CD14-positive monocyte (primary cell): Measurements from ENCODE around the gene NOM1. TPM values are rescaled to one million over a fixed set of nuclear protein-coding genes. Genes with fewer than 3 reads are reported as not detected.

Experiments
- DNase-seq, 3 donors: peaks; one replicate each; pipeline ENCODE4 v3.0.0-alpha.2; 2011 to 2022
- H2AFZ ChIP-seq: 2 replicates; pipeline ENCODE4 v1.6.0; 2012; ENCODE audit warnings: mild to moderate bottlenecking, low read depth, low read length, inconsistent platforms; ENCODE audit not compliant: insufficient read depth, poor library complexity, severe bottlenecking
- H3K27ac ChIP-seq, 2 donors: 1 replicate in 1 of 2; 2 replicates in 1 of 2; pipeline ENCODE4 v1.5.1; 2012 to 2013; ENCODE audit warnings: low read length in 2 of 2, control low read depth in 1 of 2, inconsistent platforms in 1 of 2, low read depth in 1 of 2, mild to moderate bottlenecking in 1 of 2
- H3K27me3 ChIP-seq, 2 donors: one replicate each; pipeline versions ENCODE4 v1.6.0 to v1.6.1; 2011 to 2013; ENCODE audit warnings: low read length in 2 of 2; ENCODE audit not compliant: control insufficient read depth in 2 of 2, insufficient read depth in 2 of 2
- H3K36me3 ChIP-seq, 2 donors: replicated peaks in 1 of 2; 1 replicate in 1 of 2; 2 replicates in 1 of 2; pipeline versions ENCODE4 v1.5.1 to v1.6.1; 2012 to 2013; ENCODE audit warnings: low read length in 2 of 2, control low read depth in 1 of 2, inconsistent platforms in 1 of 2, mild to moderate bottlenecking in 1 of 2; ENCODE audit not compliant: insufficient read depth in 2 of 2, control insufficient read depth in 1 of 2
- H3K4me1 ChIP-seq, 2 donors: 1 replicate in 1 of 2; 2 replicates in 1 of 2; pipeline versions ENCODE4 v1.5.1 to v1.6.1; 2012 to 2013; ENCODE audit warnings: low read length in 2 of 2, control low read depth in 1 of 2, inconsistent platforms in 1 of 2, mild to moderate bottlenecking in 1 of 2, moderate library complexity in 1 of 2; ENCODE audit not compliant: insufficient read depth in 2 of 2, control insufficient read depth in 1 of 2
- H3K4me2 ChIP-seq: replicated peaks from 2 replicates; pipeline ENCODE3; 2012; ENCODE audit warnings: low read length, moderate library complexity, mild to moderate bottlenecking; ENCODE audit not compliant: poor library complexity, severe bottlenecking; ENCODE audit errors: extremely low read depth
- H3K4me3 ChIP-seq, 3 experiments: fragments of 200-600 bp in 1 of 3; sonication (generic) in 1 of 3; replicated peaks in 1 of 3; 1 replicate in 2 of 3; 2 replicates in 1 of 3; pipeline ENCODE4 v1.5.1; 2011 to 2013; ENCODE audit warnings: low read length in 3 of 3, mild to moderate bottlenecking in 3 of 3, control low read depth in 2 of 3, low read depth in 2 of 3, inconsistent platforms in 1 of 3, moderate library complexity in 1 of 3
- H3K79me2 ChIP-seq: 2 replicates; pipeline ENCODE4 v1.6.0; 2012; ENCODE audit warnings: mild to moderate bottlenecking, control low read depth, inconsistent platforms, low read length, moderate library complexity; ENCODE audit not compliant: insufficient read depth
- H3K9ac ChIP-seq: 2 replicates; pipeline ENCODE4 v1.6.0; 2017; ENCODE audit warnings: low read length, mild to moderate bottlenecking; ENCODE audit not compliant: insufficient read depth, poor library complexity, severe bottlenecking
- H3K9me3 ChIP-seq, 2 donors: replicated peaks in 1 of 2; 1 replicate in 1 of 2; 2 replicates in 1 of 2; pipeline versions ENCODE4 v1.5.1 to v1.6.1; 2012 to 2013; ENCODE audit warnings: low read length in 2 of 2, control low read depth in 1 of 2; ENCODE audit not compliant: control insufficient read depth in 1 of 2, insufficient read depth in 1 of 2
- H4K20me1 ChIP-seq: 2 replicates; pipeline ENCODE4 v1.6.0; 2012; ENCODE audit warnings: mild to moderate bottlenecking, low read length, control low read depth, moderate library complexity; ENCODE audit not compliant: insufficient read depth
- H3K27ac Mint-ChIP-seq, 7 donors: one replicate each; pipeline ENCODE4 v1.8.0; 2020; ENCODE audit warnings: mild to moderate bottlenecking in 7 of 7, mixed read lengths in 7 of 7, moderate library complexity in 6 of 7, inconsistent platforms in 2 of 7
- H3K27me3 Mint-ChIP-seq, 3 donors: one replicate each; pipeline ENCODE4 v1.8.0; 2021 to 2022; ENCODE audit warnings: low read depth in 3 of 3, mild to moderate bottlenecking in 3 of 3, mixed read lengths in 3 of 3, moderate library complexity in 3 of 3, inconsistent platforms in 1 of 3
- H3K36me3 Mint-ChIP-seq, 2 donors: one replicate each; pipeline ENCODE4 v1.8.0; 2020; ENCODE audit warnings: mixed read lengths in 2 of 2, inconsistent platforms in 1 of 2, mild to moderate bottlenecking in 1 of 2
- H3K4me1 Mint-ChIP-seq: one replicate; pipeline ENCODE4 v1.8.0; 2020; ENCODE audit warnings: mild to moderate bottlenecking, mixed read lengths
- H3K4me3 Mint-ChIP-seq, 2 donors: one replicate each; pipeline ENCODE4 v1.8.0; 2020; ENCODE audit warnings: mild to moderate bottlenecking in 2 of 2, mixed read lengths in 2 of 2, moderate library complexity in 1 of 2
- H3K9me3 Mint-ChIP-seq, 7 donors: one replicate each; pipeline ENCODE4 v1.8.0; 2020 to 2022; ENCODE audit warnings: mixed read lengths in 7 of 7, mild to moderate bottlenecking in 6 of 7, moderate library complexity in 6 of 7, inconsistent platforms in 2 of 7
- CTCF ChIP-seq: fragments of 200-600 bp; IDR thresholded peaks from one replicate; pipeline ENCODE4 v1.8.0; 2022; ENCODE audit warnings: antibody characterized with exemption, mild to moderate bottlenecking
- WGBS: methylation state at CpG from one replicate; pipeline ENCODE4 v1.1.5; 2013; ENCODE audit warnings: missing lambda C conversion rate; ENCODE audit not compliant: insufficient coverage; 5-methylcytosine and 5-hydroxymethylcytosine counted together
- intact Hi-C, 2 donors: fragments of 100-400 bp; cut with micrococcal nuclease; formaldehyde crosslinking; loops; one replicate each; pipeline versions ENCODE4 v1.15.0 to v1.15.1; 2023
- polyA plus RNA-seq, 3 donors: library from polyadenylated mRNA; depleted of rRNA in 1 of 3; unstranded in 2 of 3; stranded (reverse) in 1 of 3; fragments of 300-500 nt in 2 of 3; fragments of >200 nt in 1 of 3; fragmentation: Illumina TruSeq in 2 of 3; gene quantifications; 1 replicate in 2 of 3; 2 replicates in 1 of 3; pipeline ENCODE4 v1.2.3, GENCODE V29; 2012 to 2021

NOM1 gene
- polyA plus RNA-seq, 3 donors, result 0.89 to 11.5 (median 1.9) TPM

- Histone ChIP-seq H2AFZ (no peak overlapping the region), H3K4me1 (no peaks in the 10 kb centered on the region), H3K4me2 (no peak overlapping the region), H3K27ac (no peak overlapping the region), H3K36me3 (no peaks in the 10 kb centered on the region), H3K4me3 (no peak overlapping the region), H3K27me3 (peaks cover 69 to 96% of the 10 kb centered on the region in 2 donors), H3K9me3 (peaks cover 0 to 50% of the 10 kb centered on the region in 2 donors), H3K9ac (no peak overlapping the region), H4K20me1 (no peaks in the 10 kb centered on the region), H3K79me2 (no peaks in the 10 kb centered on the region)
- intact Hi-C loops, result no loop called here
- TF ChIP-seq CTCF, result no peak
- Mint-ChIP-seq H3K36me3 (peaks cover 0 to 3% of the 10 kb centered on the region in 2 donors), H3K9me3 (peaks cover 2 to 14% (median 9%) of the 10 kb centered on the region in 7 donors), H3K27ac (no peak overlapping the region), H3K4me1 (peaks cover 4% of the 10 kb centered on the region), H3K4me3 (peak overlapping the region in 1 of 2 donors; percentile 72), H3K27me3 (peaks cover 87 to 99% (median 92%) of the 10 kb centered on the region in 3 donors)
- WGBS, result 0% methylated on average over 11 of the region's 25 CpGs
- no peak for DNase-seq
Observed at GRCh38 chr7:157019718-157020451, 70.4 kb downstream of the NOM1 start.

DNA sequence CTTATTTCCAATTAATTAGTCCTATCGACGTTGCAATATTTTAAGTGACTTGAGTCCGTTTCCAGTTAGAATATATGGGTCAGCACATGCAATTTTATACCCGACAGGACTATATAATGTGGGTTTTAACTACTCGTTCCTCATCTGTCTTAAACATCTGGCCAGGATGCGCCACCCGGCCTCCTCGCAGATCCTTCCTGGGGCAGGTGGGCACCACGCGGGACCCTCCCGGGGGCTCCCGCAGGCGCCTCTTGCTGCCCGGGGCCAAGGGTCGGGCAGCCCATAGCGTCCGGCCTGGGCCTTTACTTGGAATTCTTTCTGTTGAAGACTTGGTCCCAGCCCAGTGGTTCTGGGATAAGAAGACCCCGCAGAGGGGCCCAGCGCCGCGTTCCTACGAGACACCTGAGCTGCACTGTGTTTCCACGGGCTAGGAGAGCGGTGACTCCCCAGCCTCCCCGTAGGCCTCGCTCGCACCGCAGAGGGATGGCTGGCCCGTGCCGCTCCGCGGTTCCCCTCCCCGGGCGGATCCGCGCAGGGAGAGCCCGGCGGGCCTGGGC lies 71.1 kb downstream of the NOM1 start:
- DNase-seq, result no peak
- Mint-ChIP-seq H3K4me1 (peaks cover 4% of the 10 kb centered on the region), H3K36me3 (peaks cover 0 to 3% of the 10 kb centered on the region in 2 donors), H3K27ac (no peak overlapping the region), H3K27me3 (peaks cover 87 to 99% (median 91%) of the 10 kb centered on the region in 3 donors), H3K4me3 (no peak overlapping the region), H3K9me3 (peaks cover 2 to 14% (median 10%) of the 10 kb centered on the region in 7 donors)
- no peaks in the 10 kb centered on the region for H3K36me3 ChIP-seq
- H3K9ac ChIP-seq, result no peak overlapping the region
- H3K9me3 ChIP-seq, result peaks cover 0 to 49% of the 10 kb centered on the region in 2 donors
- H2AFZ ChIP-seq, result no peak overlapping the region
- intact Hi-C loops, result no loop called here
- WGBS, result 6% methylated on average over 34 of the region's 38 CpGs
- no peaks in the 10 kb centered on the region for H3K79me2 ChIP-seq
- no peak for TF ChIP-seq CTCF
- peaks cover 69 to 96% of the 10 kb centered on the region in 2 donors for H3K27me3 ChIP-seq
- H3K27ac ChIP-seq, result no peak overlapping the region
- H3K4me2 ChIP-seq, result no peak overlapping the region
- H3K4me1 ChIP-seq, result no peaks in the 10 kb centered on the region
- H3K4me3 ChIP-seq, result no peak overlapping the region
- H4K20me1 ChIP-seq, result no peaks in the 10 kb centered on the region
